Activated CD8-positive, alpha-beta T cell treated with anti-CD3 and anti-CD28 coated beads for 36 hours (primary cell): ENCODE measurements around the gene MCM5. TPM values are rescaled to one million over a fixed set of nuclear protein-coding genes. Genes with fewer than 3 reads are reported as not detected.
A peak's percentile ranks its signal among the peaks of the same experiment; 100 is the strongest.

ENCODE experiments used
- ATAC-seq: fragments of 200-7000 bp; cut with Tn5 transposase; one replicate; pipeline ENCODE4 v1.10.0; 2021; ENCODE audit warnings: mild to moderate bottlenecking, moderate library complexity
- CTCF ChIA-PET: fragments of 350-600 bp; sonication (Branson Sonifier 250); formaldehyde crosslinking; loops from one replicate; lab custom pipeline; 2021; ENCODE audit warnings: antibody characterized with exemption; lab: Charles Lee
- POLR2A ChIA-PET: fragments of 350-600 bp; sonication (Branson Sonifier 250); formaldehyde crosslinking; loops from one replicate; lab custom pipeline; 2021; ENCODE audit warnings: antibody characterized with exemption; lab: Charles Lee
- DNase-seq: peaks from one replicate; pipeline ENCODE4 v3.0.0-alpha.2; 2020
- H3K27ac Mint-ChIP-seq: one replicate; pipeline ENCODE4 v1.8.0; 2021; ENCODE audit warnings: mild to moderate bottlenecking, mixed read lengths
- H3K27me3 Mint-ChIP-seq: one replicate; pipeline ENCODE4 v1.8.0; 2021; ENCODE audit warnings: mixed read lengths
- H3K36me3 Mint-ChIP-seq: one replicate; pipeline ENCODE4 v1.8.0; 2021; ENCODE audit warnings: low read depth, mixed read lengths
- H3K4me1 Mint-ChIP-seq: one replicate; pipeline ENCODE4 v1.8.0; 2021; ENCODE audit warnings: low read depth, mixed read lengths
- H3K4me3 Mint-ChIP-seq: one replicate; pipeline ENCODE4 v1.8.0; 2021; ENCODE audit warnings: mild to moderate bottlenecking, moderate library complexity, mixed read lengths
- H3K9me3 Mint-ChIP-seq: one replicate; pipeline ENCODE4 v1.8.0; 2021; ENCODE audit warnings: mixed read lengths
- intact Hi-C: fragments of 100-400 bp; cut with micrococcal nuclease; formaldehyde crosslinking; loops from one replicate; pipeline ENCODE4 v1.10.0; 2022
- total RNA-seq, 2 experiments: library from RNA; stranded (reverse); gene quantifications; one replicate each; pipeline ENCODE4 v1.2.3, GENCODE V29; 2021
- TF ChIP-seq, protein P1 (sequence below): fragments of 200-600 bp; IDR thresholded peaks from one replicate; pipeline ENCODE4 v1.8.0; 2022; ENCODE audit warnings: antibody characterized with exemption, mild to moderate bottlenecking

The MCM5 gene
- total RNA-seq, 2 experiments from 2014 or later, result 318 to 319 TPM

DNA sequence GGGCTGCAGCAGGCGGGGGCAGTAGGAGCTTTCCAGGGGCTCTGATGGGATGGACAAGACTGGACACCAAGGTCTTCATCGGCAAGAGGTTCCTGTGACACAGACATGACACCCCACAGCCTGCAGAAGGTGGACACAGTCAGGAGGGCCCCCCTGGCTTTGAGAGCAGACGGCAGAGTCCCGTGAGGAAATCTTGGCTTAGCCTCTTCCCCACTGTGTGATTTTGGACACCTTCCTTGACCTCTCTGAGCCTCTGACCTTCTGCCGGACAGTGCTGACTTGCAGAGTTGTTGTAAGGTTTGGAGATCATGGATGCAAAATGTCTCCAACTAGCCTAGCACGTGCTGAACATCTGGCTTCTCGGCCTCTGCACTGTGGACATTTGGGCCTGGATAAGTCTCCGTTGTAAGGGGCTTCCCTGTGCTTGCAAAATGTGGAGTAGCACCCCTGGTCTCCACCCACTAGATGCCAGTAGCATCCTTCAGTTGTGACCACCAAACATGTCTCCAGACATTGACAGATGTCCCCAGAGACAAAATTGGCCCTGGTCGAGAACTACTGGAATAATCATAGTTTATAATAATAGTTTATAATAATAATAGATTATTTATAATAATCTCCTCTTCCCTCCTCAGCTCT, 54.6 kb downstream of the MCM5 start:
- TF ChIP-seq, protein P1, sequence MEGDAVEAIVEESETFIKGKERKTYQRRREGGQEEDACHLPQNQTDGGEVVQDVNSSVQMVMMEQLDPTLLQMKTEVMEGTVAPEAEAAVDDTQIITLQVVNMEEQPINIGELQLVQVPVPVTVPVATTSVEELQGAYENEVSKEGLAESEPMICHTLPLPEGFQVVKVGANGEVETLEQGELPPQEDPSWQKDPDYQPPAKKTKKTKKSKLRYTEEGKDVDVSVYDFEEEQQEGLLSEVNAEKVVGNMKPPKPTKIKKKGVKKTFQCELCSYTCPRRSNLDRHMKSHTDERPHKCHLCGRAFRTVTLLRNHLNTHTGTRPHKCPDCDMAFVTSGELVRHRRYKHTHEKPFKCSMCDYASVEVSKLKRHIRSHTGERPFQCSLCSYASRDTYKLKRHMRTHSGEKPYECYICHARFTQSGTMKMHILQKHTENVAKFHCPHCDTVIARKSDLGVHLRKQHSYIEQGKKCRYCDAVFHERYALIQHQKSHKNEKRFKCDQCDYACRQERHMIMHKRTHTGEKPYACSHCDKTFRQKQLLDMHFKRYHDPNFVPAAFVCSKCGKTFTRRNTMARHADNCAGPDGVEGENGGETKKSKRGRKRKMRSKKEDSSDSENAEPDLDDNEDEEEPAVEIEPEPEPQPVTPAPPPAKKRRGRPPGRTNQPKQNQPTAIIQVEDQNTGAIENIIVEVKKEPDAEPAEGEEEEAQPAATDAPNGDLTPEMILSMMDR, result no peak
- ChIA-PET POLR2A (no interaction called here), CTCF (no interaction called here)
- H3K9me3 Mint-ChIP-seq, result no peaks in the 10 kb centered on the region
- no peak overlapping the region for H3K27ac Mint-ChIP-seq
- H3K4me1 Mint-ChIP-seq, result peaks cover 2% of the 10 kb centered on the region
- no peaks in the 10 kb centered on the region for H3K27me3 Mint-ChIP-seq
- no peak overlapping the region for H3K4me3 Mint-ChIP-seq
- ATAC-seq (peak; percentile 17), DNase-seq (no peak)
- intact Hi-C loops, result no loop called here
- peaks cover 4% of the 10 kb centered on the region for H3K36me3 Mint-ChIP-seq

DNA sequence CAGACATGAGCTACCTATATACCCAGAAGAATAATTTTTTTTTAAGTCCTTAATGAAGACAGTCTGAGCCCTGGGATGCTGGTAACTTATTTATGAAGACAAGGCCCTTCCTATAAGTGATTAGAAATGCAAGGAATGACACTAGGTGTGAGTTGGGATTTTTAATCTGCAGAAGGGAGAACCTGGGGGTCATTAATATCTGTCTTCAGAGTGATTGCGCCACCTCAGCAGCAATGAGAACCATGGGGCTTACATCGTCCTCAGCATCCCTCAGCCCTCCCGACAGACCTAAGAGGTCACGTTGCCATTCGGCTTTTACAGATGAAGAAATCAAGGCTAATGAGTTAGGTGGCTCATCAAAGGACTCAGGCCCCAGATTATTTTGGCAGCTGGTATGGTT, 55.6 kb downstream of the MCM5 start:
- H3K9me3 Mint-ChIP-seq, result no peaks in the 10 kb centered on the region
- DNase-seq (no peak), ATAC-seq (no peak)
- no peak overlapping the region for H3K4me3 Mint-ChIP-seq
- CTCF ChIA-PET, result no interaction called here
- POLR2A ChIA-PET, result no interaction called here
- H3K27me3 Mint-ChIP-seq, result no peaks in the 10 kb centered on the region
- TF ChIP-seq, protein P1, result no peak
- peaks cover 2% of the 10 kb centered on the region for H3K36me3 Mint-ChIP-seq
- peaks cover 2% of the 10 kb centered on the region for H3K4me1 Mint-ChIP-seq
- intact Hi-C loops, result no loop called here
- no peak overlapping the region for H3K27ac Mint-ChIP-seq

DNA sequence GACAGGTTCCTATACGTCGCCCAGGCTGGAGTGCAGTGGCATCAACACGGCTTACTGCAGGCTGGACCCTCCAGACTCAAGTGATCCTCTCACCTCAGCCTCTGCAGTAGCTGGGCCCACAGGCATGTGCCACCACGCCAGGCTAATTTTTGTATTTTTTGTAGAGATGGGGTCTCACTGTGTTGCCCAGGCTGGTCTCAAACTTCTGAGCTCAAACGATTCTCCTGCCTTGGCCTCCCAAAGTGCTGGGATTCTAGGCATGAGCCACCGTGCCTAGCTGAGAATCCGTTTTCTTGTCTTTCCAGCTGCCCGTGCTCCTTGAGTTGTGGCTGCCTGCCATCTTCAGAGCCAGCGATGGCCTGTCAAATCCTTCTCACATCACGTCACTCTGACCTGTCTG, 56.8 kb downstream of the MCM5 start:
- CTCF ChIA-PET, result no interaction called here
- H3K27me3 Mint-ChIP-seq, result no peaks in the 10 kb centered on the region
- TF ChIP-seq, protein P1, result no peak
- H3K36me3 Mint-ChIP-seq, result no peaks in the 10 kb centered on the region
- ATAC-seq, result no peak
- no peak overlapping the region for H3K4me3 Mint-ChIP-seq
- no peak for DNase-seq
- no peaks in the 10 kb centered on the region for H3K4me1 Mint-ChIP-seq
- POLR2A ChIA-PET, result interaction anchor here (1.3 kb wide), 1 partner anchor 46 kb away, joined by 3 read pairs; no protein-coding TSS in a partner anchor
- no peak overlapping the region for H3K27ac Mint-ChIP-seq
- intact Hi-C loops, result no loop called here
- H3K9me3 Mint-ChIP-seq, result no peaks in the 10 kb centered on the region

DNA sequence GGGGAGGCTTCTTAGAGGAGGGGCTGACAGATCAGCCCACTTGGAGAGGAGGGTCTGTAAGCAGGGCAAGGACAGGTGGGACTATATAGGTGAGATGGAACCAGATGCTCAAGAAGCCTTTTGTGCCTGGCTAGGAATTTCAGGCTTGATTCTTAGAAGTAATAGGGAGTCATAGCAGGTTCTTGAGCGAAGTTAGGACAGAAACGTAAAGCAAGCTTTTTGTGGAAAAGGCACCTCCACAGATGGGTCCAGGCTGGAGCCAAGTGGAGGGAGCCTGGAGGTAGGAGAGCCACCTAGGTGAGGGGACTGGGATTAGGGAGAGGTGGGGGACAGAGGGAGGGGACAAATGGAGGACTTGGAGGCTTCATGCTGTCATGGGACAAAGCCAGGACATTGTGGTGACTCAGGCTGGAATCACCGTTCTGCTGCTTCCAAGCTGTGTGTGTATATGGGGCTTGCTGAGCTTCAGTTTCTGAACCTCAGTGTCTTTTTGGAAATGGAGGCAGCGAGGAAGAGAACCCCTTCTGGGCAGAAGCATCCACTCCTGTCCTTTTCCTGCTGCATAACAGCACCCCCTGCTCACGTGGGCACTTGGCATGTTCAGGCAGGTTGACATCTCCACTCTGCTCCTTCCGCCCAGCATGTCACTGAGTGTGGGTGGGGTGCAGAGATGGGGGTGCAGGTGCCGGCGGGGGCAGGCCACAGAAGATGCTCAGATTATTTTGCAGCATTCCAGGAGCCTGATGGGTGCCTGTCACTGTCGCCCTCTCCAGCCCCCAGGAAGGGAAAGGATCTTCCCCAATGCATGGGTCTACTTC, 58.0 kb downstream of the MCM5 start:
- DNase-seq, result no peak
- Mint-ChIP-seq H3K4me3 (no peak overlapping the region), H3K27me3 (no peaks in the 10 kb centered on the region), H3K4me1 (no peaks in the 10 kb centered on the region), H3K27ac (no peak overlapping the region), H3K9me3 (no peaks in the 10 kb centered on the region), H3K36me3 (no peaks in the 10 kb centered on the region)
- ChIA-PET POLR2A (interaction anchor here (0.6 kb wide), 1 partner anchor 814 kb away, joined by 3 read pairs; no protein-coding TSS in a partner anchor), CTCF (no interaction called here)
- intact Hi-C loops, result no loop called here
- no peak for ATAC-seq
- TF ChIP-seq, protein P1, result no peak
